ENCODE measurements around the gene RBM20.

DNA sequence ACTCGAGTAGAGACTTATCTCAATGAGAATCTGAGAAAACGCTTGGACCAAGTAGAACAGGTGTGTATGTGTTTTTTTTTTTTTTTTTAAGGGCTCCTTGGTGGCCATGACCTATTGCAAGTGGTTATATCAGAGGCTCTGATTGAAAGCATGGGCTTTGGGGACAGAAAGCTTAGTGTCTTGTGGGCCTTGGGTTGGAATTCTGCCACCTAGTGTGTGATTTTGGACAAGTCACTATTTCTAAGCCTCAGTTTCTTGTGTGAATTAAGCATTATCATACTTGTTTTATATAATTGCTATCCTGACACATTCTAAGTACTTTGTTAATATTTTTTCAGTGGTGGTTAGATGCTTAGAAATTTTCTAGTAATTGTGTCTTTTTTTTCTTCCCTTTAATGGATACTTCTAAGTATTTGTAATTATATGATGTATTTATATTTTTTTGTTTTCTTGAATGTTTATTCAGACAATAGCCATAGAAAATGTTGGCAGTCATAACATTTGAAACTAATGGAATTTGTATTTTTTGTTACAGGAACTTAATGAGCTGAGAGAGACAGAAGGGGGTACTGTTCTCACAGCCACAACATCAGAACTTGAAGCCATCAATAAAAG is 43.5 kb upstream of the RBM20 start:
- TF ChIP-seq, protein P1, sequence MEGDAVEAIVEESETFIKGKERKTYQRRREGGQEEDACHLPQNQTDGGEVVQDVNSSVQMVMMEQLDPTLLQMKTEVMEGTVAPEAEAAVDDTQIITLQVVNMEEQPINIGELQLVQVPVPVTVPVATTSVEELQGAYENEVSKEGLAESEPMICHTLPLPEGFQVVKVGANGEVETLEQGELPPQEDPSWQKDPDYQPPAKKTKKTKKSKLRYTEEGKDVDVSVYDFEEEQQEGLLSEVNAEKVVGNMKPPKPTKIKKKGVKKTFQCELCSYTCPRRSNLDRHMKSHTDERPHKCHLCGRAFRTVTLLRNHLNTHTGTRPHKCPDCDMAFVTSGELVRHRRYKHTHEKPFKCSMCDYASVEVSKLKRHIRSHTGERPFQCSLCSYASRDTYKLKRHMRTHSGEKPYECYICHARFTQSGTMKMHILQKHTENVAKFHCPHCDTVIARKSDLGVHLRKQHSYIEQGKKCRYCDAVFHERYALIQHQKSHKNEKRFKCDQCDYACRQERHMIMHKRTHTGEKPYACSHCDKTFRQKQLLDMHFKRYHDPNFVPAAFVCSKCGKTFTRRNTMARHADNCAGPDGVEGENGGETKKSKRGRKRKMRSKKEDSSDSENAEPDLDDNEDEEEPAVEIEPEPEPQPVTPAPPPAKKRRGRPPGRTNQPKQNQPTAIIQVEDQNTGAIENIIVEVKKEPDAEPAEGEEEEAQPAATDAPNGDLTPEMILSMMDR (IDR thresholded peaks at IDR 0.05; ENCODE audit: insufficient read depth, low read length) = peak; percentile 26
- TF ChIP-seq GABPA (IDR thresholded peaks at IDR 0.05; ENCODE audit: low read depth) = no peak
- no peak for TF ChIP-seq POLR2AphosphoS5 (IDR thresholded peaks at IDR 0.05; ENCODE audit: low read depth)
- TF ChIP-seq, protein P2, sequence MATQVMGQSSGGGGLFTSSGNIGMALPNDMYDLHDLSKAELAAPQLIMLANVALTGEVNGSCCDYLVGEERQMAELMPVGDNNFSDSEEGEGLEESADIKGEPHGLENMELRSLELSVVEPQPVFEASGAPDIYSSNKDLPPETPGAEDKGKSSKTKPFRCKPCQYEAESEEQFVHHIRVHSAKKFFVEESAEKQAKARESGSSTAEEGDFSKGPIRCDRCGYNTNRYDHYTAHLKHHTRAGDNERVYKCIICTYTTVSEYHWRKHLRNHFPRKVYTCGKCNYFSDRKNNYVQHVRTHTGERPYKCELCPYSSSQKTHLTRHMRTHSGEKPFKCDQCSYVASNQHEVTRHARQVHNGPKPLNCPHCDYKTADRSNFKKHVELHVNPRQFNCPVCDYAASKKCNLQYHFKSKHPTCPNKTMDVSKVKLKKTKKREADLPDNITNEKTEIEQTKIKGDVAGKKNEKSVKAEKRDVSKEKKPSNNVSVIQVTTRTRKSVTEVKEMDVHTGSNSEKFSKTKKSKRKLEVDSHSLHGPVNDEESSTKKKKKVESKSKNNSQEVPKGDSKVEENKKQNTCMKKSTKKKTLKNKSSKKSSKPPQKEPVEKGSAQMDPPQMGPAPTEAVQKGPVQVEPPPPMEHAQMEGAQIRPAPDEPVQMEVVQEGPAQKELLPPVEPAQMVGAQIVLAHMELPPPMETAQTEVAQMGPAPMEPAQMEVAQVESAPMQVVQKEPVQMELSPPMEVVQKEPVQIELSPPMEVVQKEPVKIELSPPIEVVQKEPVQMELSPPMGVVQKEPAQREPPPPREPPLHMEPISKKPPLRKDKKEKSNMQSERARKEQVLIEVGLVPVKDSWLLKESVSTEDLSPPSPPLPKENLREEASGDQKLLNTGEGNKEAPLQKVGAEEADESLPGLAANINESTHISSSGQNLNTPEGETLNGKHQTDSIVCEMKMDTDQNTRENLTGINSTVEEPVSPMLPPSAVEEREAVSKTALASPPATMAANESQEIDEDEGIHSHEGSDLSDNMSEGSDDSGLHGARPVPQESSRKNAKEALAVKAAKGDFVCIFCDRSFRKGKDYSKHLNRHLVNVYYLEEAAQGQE (IDR thresholded peaks at IDR 0.05; ENCODE audit: insufficient replicate concordance, low read depth) = no peak
